Measurements from ENCODE around the gene VPS35L. TPM values are rescaled to one million over a fixed set of nuclear protein-coding genes. Genes with fewer than 3 reads are reported as not detected.
A peak's percentile ranks its signal among the peaks of the same experiment; 100 is the strongest.
"Not testable (repeated sequence)": the region's sequence is repeated elsewhere in the genome, so short reads cannot be mapped to it uniquely, and the experiment has no call there.

VPS35L gene
- total and polyA plus RNA-seq, 5 donors from 2014 or later, result 29.9 to 34.6 (median 33.7) TPM

DNA sequence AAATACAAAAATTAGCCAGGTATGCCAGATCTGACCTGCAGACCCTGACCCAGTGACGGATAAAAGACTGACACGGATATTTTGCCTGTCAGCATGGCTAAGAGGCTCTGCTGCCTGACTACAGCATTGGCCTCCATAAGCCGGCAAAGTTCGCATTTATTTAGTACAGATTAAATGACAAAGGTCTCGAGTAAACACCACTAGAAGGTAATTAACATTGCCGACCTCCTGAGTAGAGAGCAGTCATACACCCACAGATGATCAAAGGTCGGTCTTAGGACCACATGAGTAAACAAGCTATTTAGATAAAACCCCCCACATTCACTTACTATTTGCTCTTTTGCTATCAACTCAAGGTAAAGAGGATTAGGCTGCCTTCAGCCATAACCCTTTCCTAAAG, 106.8 kb downstream of the VPS35L start:
- H3K36me3 Mint-ChIP-seq, result peaks cover 47% of the 10 kb centered on the region
- peaks cover 10% of the 10 kb centered on the region for H3K36me3 ChIP-seq (ENCODE audit: control insufficient read depth, insufficient read depth, low read length)

DNA sequence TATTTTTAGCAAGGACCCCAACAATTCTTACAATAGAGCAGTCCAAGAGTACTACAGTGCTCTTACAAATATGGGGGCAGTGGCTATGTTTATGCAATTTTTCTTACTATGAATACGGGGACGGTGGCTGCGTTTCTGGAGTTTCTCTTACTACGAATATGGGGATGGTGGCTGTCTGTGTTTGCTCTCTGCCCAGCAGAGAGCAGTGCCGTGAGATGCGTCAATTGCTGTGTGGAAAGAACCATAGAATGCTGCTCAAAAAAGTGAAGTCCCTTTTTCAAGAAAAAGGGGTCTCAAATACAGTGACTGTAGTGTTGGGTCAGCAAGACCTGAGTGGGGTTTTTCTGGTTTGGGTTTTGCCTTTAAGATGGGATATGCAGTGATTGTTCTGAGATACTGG, 108.7 kb downstream of the VPS35L start:
- Mint-ChIP-seq H3K36me3 (peaks cover 45% of the 10 kb centered on the region), H3K4me3 (no peak overlapping the region), H3K27ac (no peak overlapping the region), H3K9me3 (peaks cover 0 to 3% (median 0%) of the 10 kb centered on the region in 7 donors), H3K4me1 (peaks cover 0 to 5% (median 0%) of the 10 kb centered on the region in 4 donors), H3K27me3 (no peaks in the 10 kb centered on the region)
- Histone ChIP-seq H3K9me3 (ENCODE audit: control insufficient read depth in 2 of 2, low read length in 2 of 2) (no peaks in the 10 kb centered on the region), H3K4me1 (ENCODE audit: control insufficient read depth, insufficient read depth, low read length, poor library complexity, severe bottlenecking) (no peaks in the 10 kb centered on the region), H3K4me3 (ENCODE audit: low read depth, low read length) (no peak overlapping the region), H3K27ac (ENCODE audit: insufficient read depth, low read length, poor library complexity, severe bottlenecking) (no peak overlapping the region), H3K36me3 (ENCODE audit: control insufficient read depth, insufficient read depth, low read length) (peaks cover 16% of the 10 kb centered on the region), H3K27me3 (ENCODE audit: control insufficient read depth, insufficient read depth, low read length) (no peaks in the 10 kb centered on the region)
- DNase-seq, result no peak
- no peak for ATAC-seq (ENCODE audit: low read depth in 2 of 2)

More for the DNA sequence above, 106.8 kb downstream of the VPS35L start:
- Mint-ChIP-seq H3K4me3 (no peak overlapping the region), H3K27me3 (no peaks in the 10 kb centered on the region), H3K27ac (no peak overlapping the region), H3K4me1 (peaks cover 0 to 5% (median 1%) of the 10 kb centered on the region in 4 donors), H3K9me3 (peaks cover 0 to 3% (median 0%) of the 10 kb centered on the region in 7 donors)
- DNase-seq, result no peak
- Histone ChIP-seq H3K4me1 (ENCODE audit: control insufficient read depth, insufficient read depth, low read length, poor library complexity, severe bottlenecking) (no peaks in the 10 kb centered on the region), H3K4me3 (ENCODE audit: low read depth, low read length) (no peak overlapping the region), H3K27ac (ENCODE audit: insufficient read depth, low read length, poor library complexity, severe bottlenecking) (no peak overlapping the region), H3K9me3 (ENCODE audit: control insufficient read depth in 2 of 2, low read length in 2 of 2) (no peaks in the 10 kb centered on the region), H3K27me3 (ENCODE audit: control insufficient read depth, insufficient read depth, low read length) (no peaks in the 10 kb centered on the region)
- no peak for ATAC-seq (ENCODE audit: low read depth in 2 of 2)

DNA sequence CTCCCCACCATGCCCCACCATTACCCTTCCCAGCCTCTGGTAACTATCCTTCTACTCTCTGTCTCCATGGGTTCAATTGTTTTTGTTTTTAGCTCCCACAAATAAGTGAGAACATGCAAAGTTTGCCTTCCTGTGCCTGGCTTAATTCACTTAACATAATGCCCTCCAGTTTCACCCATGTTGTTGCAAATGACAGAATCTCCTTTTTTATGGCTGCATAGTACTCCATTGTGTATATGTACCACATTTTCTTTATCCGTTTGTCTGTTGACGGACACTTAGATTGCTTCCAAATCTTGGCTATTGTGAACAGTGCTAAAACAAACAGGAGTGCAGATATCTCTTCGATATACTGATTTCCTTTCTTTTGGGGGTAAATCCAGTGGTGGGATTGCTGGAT, 109.8 kb downstream of the VPS35L start:
- not testable (repeated sequence) for H3K4me1 ChIP-seq (ENCODE audit: control insufficient read depth, insufficient read depth, low read length, poor library complexity, severe bottlenecking); DNase-seq; H3K27ac Mint-ChIP-seq; H3K27ac ChIP-seq (ENCODE audit: insufficient read depth, low read length, poor library complexity, severe bottlenecking); H3K27me3 ChIP-seq (ENCODE audit: control insufficient read depth, insufficient read depth, low read length); H3K9me3 Mint-ChIP-seq; H3K27me3 Mint-ChIP-seq; H3K4me1 Mint-ChIP-seq; H3K9me3 ChIP-seq (ENCODE audit: control insufficient read depth in 2 of 2, low read length in 2 of 2); H3K4me3 Mint-ChIP-seq; ATAC-seq (ENCODE audit: low read depth in 2 of 2); H3K4me3 ChIP-seq (ENCODE audit: low read depth, low read length)
- peaks cover 24% of the 10 kb centered on the region for H3K36me3 ChIP-seq (ENCODE audit: control insufficient read depth, insufficient read depth, low read length)
- H3K36me3 Mint-ChIP-seq, result peaks cover 48% of the 10 kb centered on the region

DNA sequence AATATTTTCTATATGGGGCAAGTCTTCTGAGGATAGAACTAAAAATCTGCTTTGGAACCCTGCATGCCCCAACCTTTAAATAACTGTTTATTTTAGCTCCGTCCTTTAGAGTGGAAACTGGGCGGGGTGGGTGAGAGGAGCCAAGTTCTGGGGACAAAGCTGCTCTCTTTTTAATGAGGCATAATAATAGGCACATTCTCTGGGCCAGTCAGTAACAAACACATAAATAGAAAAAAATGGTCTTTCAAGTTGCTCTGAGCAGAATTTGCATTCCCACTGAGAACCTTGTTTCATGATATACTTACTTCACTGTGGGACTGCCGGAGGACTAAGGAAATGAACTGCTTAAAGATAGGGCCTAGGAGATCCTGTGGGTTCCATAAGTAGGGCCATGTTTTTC, 111.0 kb downstream of the VPS35L start:
- Mint-ChIP-seq H3K36me3 (peaks cover 42% of the 10 kb centered on the region), H3K27me3 (no peaks in the 10 kb centered on the region), H3K9me3 (peaks cover 0 to 3% (median 0%) of the 10 kb centered on the region in 7 donors), H3K4me1 (no peaks in the 10 kb centered on the region), H3K4me3 (no peak overlapping the region), H3K27ac (no peak overlapping the region)
- Histone ChIP-seq H3K4me1 (ENCODE audit: control insufficient read depth, insufficient read depth, low read length, poor library complexity, severe bottlenecking) (no peaks in the 10 kb centered on the region), H3K4me3 (ENCODE audit: low read depth, low read length) (no peak overlapping the region), H3K9me3 (ENCODE audit: control insufficient read depth in 2 of 2, low read length in 2 of 2) (no peaks in the 10 kb centered on the region), H3K27ac (ENCODE audit: insufficient read depth, low read length, poor library complexity, severe bottlenecking) (no peak overlapping the region), H3K27me3 (ENCODE audit: control insufficient read depth, insufficient read depth, low read length) (no peaks in the 10 kb centered on the region), H3K36me3 (ENCODE audit: control insufficient read depth, insufficient read depth, low read length) (peaks cover 22% of the 10 kb centered on the region)
- DNase-seq (no peak), ATAC-seq (ENCODE audit: low read depth in 2 of 2) (no peak)

DNA sequence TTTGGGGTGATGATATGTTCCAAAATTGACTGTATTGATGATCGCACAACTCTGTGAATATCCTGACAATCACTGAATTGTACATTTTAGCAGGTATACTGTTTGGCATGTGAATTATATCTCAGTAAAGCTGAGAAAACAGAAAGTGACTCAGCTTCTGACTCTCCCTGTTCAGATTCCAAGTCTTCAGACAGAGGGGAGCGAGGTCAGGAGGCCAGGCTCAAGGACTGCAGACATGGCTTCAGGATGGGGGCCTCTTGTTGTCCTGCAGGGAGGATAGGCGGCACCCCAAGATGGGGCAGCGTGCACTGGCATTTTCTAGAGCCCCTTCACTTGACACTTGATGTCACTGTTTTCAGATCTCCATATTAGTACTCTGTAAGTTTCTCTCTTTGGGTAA, 116.9 kb downstream of the VPS35L start:
- no peak for DNase-seq
- no peak for ATAC-seq (ENCODE audit: low read depth in 2 of 2)
- H3K27me3 Mint-ChIP-seq, result no peaks in the 10 kb centered on the region
- Histone ChIP-seq H3K27me3 (ENCODE audit: control insufficient read depth, insufficient read depth, low read length) (no peaks in the 10 kb centered on the region), H3K9me3 (ENCODE audit: control insufficient read depth in 2 of 2, low read length in 2 of 2) (no peaks in the 10 kb centered on the region), H3K4me1 (ENCODE audit: control insufficient read depth, insufficient read depth, low read length, poor library complexity, severe bottlenecking) (no peaks in the 10 kb centered on the region), H3K4me3 (ENCODE audit: low read depth, low read length) (no peak overlapping the region), H3K27ac (ENCODE audit: insufficient read depth, low read length, poor library complexity, severe bottlenecking) (no peak overlapping the region), H3K36me3 (ENCODE audit: control insufficient read depth, insufficient read depth, low read length) (peaks cover 28% of the 10 kb centered on the region)
- H3K4me3 Mint-ChIP-seq, result no peak overlapping the region
- peak overlapping the region in 1 of 3 donors; percentile 69 for H3K27ac Mint-ChIP-seq
- peaks cover 43% of the 10 kb centered on the region for H3K36me3 Mint-ChIP-seq
- no peaks in the 10 kb centered on the region for H3K9me3 Mint-ChIP-seq
- no peaks in the 10 kb centered on the region for H3K4me1 Mint-ChIP-seq

DNA sequence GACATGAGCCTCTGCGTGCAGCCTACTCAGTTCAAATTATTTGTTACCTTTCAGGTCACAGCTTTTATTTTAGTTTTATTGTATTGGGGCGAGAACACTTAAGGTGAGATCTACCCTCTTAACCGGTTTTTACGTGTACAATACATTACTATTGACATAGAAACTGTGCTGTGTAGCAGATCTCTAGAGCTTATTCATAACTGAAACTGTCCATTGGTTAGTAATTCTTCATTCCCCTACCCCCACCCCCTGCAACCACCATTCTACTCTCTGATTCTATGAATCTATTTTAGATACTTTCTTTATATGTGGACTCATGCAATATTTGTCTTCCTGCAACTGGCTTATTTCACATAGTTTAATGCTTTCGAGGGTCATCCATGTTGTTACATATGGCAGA, 119.0 kb downstream of the VPS35L start:
- no peaks in the 10 kb centered on the region for H3K27me3 Mint-ChIP-seq
- no peak for ATAC-seq (ENCODE audit: low read depth in 2 of 2)
- DNase-seq, result no peak
- no peak overlapping the region for H3K4me3 Mint-ChIP-seq
- Histone ChIP-seq H3K27me3 (ENCODE audit: control insufficient read depth, insufficient read depth, low read length) (no peaks in the 10 kb centered on the region), H3K4me3 (ENCODE audit: low read depth, low read length) (no peak overlapping the region), H3K4me1 (ENCODE audit: control insufficient read depth, insufficient read depth, low read length, poor library complexity, severe bottlenecking) (no peaks in the 10 kb centered on the region), H3K9me3 (ENCODE audit: control insufficient read depth in 2 of 2, low read length in 2 of 2) (no peaks in the 10 kb centered on the region), H3K27ac (ENCODE audit: insufficient read depth, low read length, poor library complexity, severe bottlenecking) (no peak overlapping the region), H3K36me3 (ENCODE audit: control insufficient read depth, insufficient read depth, low read length) (peaks cover 13% of the 10 kb centered on the region)
- H3K9me3 Mint-ChIP-seq, result no peaks in the 10 kb centered on the region
- peaks cover 28% of the 10 kb centered on the region for H3K36me3 Mint-ChIP-seq
- H3K4me1 Mint-ChIP-seq, result no peaks in the 10 kb centered on the region
- no peak overlapping the region for H3K27ac Mint-ChIP-seq

DNA sequence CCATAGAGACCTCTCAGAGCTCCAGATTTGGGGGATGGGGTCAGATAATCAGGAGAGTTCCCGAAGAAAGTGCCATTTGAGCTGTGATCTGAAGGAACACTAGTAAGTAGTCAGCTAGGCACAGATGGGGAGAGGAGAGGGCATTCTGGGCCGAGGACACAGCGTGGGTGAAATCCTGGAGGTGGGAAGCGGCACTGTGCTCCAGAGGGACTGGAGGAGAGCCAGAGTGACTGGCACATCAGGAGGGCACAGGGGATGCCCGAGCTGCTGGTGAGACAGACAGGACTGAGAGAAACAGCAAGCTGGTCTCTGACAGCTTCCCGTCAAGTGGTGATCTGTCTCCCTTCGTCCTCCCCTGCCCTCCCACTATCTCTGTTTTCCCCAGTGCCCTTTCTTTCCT, 121.9 kb downstream of the VPS35L start:
- peaks cover 7% of the 10 kb centered on the region for H3K36me3 ChIP-seq (ENCODE audit: control insufficient read depth, insufficient read depth, low read length)
- no peak overlapping the region for H3K27ac ChIP-seq (ENCODE audit: insufficient read depth, low read length, poor library complexity, severe bottlenecking)
- H3K27ac Mint-ChIP-seq, result peak overlapping the region in 1 of 3 donors; percentile 46
- H3K27me3 ChIP-seq (ENCODE audit: control insufficient read depth, insufficient read depth, low read length), result no peaks in the 10 kb centered on the region
- H3K4me3 Mint-ChIP-seq, result no peak overlapping the region
- no peak overlapping the region for H3K4me3 ChIP-seq (ENCODE audit: low read depth, low read length)
- peaks cover 0 to 2% (median 0%) of the 10 kb centered on the region in 4 donors for H3K4me1 Mint-ChIP-seq
- H3K9me3 ChIP-seq (ENCODE audit: control insufficient read depth in 2 of 2, low read length in 2 of 2), result no peaks in the 10 kb centered on the region
- H3K27me3 Mint-ChIP-seq, result no peaks in the 10 kb centered on the region
- DNase-seq (no peak), ATAC-seq (ENCODE audit: low read depth in 2 of 2) (no peak)
- H3K9me3 Mint-ChIP-seq, result no peaks in the 10 kb centered on the region
- no peaks in the 10 kb centered on the region for H3K4me1 ChIP-seq (ENCODE audit: control insufficient read depth, insufficient read depth, low read length, poor library complexity, severe bottlenecking)
- peaks cover 43% of the 10 kb centered on the region for H3K36me3 Mint-ChIP-seq

DNA sequence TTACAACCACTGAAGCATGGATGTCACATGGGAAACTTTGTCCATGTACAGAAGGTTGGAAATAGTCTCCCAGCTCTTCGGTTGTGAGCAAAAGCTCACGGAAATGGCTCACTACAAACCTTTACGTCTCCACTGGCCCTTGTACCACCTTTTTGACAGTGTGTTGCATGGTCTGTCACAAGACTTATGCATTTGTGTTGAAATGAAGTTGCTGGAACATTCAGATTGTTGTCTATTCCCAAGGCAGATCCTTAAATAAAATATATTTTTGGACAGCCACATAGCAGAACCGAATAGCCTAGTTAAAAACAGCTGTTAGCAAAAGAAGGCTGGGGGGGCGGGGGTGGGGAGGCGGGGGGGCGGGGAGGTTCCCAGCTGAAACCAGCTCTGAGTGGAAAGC, 123.3 kb downstream of the VPS35L start:
- H3K36me3 Mint-ChIP-seq, result peaks cover 50% of the 10 kb centered on the region
- H3K4me1 Mint-ChIP-seq, result peaks cover 0 to 2% (median 0%) of the 10 kb centered on the region in 4 donors
- H3K27ac Mint-ChIP-seq, result no peak overlapping the region
- Histone ChIP-seq H3K27ac (ENCODE audit: insufficient read depth, low read length, poor library complexity, severe bottlenecking) (no peak overlapping the region), H3K4me3 (ENCODE audit: low read depth, low read length) (no peak overlapping the region), H3K9me3 (ENCODE audit: control insufficient read depth in 2 of 2, low read length in 2 of 2) (peaks cover 0 to 2% of the 10 kb centered on the region in 2 experiments), H3K4me1 (ENCODE audit: control insufficient read depth, insufficient read depth, low read length, poor library complexity, severe bottlenecking) (no peaks in the 10 kb centered on the region), H3K36me3 (ENCODE audit: control insufficient read depth, insufficient read depth, low read length) (peaks cover 20% of the 10 kb centered on the region), H3K27me3 (ENCODE audit: control insufficient read depth, insufficient read depth, low read length) (no peaks in the 10 kb centered on the region)
- no peaks in the 10 kb centered on the region for H3K27me3 Mint-ChIP-seq
- DNase-seq (no peak), ATAC-seq (ENCODE audit: low read depth in 2 of 2) (no peak)
- H3K4me3 Mint-ChIP-seq, result no peak overlapping the region
- peaks cover 0 to 8% (median 0%) of the 10 kb centered on the region in 7 donors for H3K9me3 Mint-ChIP-seq
